HCT116 (cell line): ENCODE data around the gene DQX1. TPM values are rescaled to one million over a fixed set of nuclear protein-coding genes. Genes with fewer than 3 reads are reported as not detected.

Source experiments
- ATAC-seq: fragments of 200-7000 bp; cut with Tn5 transposase; 2 replicates; pipeline ENCODE4 v1.9.1; 2020; ENCODE audit warnings: mild to moderate bottlenecking, moderate library complexity
- BruUV-seq: library from RNA; stranded (reverse); fragments of 400-500 nt; replicated peaks from 2 replicates; lab custom pipeline; 2021; lab: Mats Ljungman, UMichigan
- CTCF ChIA-PET: fragments of 300-600 bp; sonication (Branson Sonifier 250); formaldehyde crosslinking; loops from one replicate; lab custom pipeline; 2021; ENCODE audit warnings: antibody characterized with exemption; lab: Charles Lee
- POLR2A ChIA-PET: fragments of 300-600, 350-600 bp; sonication (Branson Sonifier 250); formaldehyde crosslinking; loops from one replicate; lab custom pipeline; 2021; ENCODE audit warnings: antibody characterized with exemption; lab: Charles Lee
- RAD21 ChIA-PET, 2 experiments: fragments of 300-600 bp; sonication (Branson Sonifier 250); formaldehyde crosslinking; loops; one replicate each; lab custom pipeline; 2023; ENCODE audit warnings: low total read pairs in 2 of 2; ENCODE audit not compliant: uncharacterized antibody in 2 of 2, unreplicated experiment in 2 of 2, low non-redundant PET in 1 of 2; lab: Charles Lee
- DNase-seq: peaks from one replicate; pipeline ENCODE4 v3.0.0-alpha.2; 2010; ENCODE audit warnings: low read depth, low spot score
- H2AFZ ChIP-seq: fragments of 200-600 bp; shearing (Covaris generic), sonication (generic); 2 replicates; pipeline ENCODE4 v1.6.1; 2017; ENCODE audit warnings: low read depth, mixed run types, mixed read lengths, antibody characterized with exemption, low read length; ENCODE audit not compliant: poor library complexity, severe bottlenecking
- H3K27ac ChIP-seq: 2 replicates; pipeline ENCODE4 v1.5.1; 2012; ENCODE audit warnings: low read depth, low read length
- H3K27me3 ChIP-seq: fragments of 200-600 bp; sonication (generic); 2 replicates; pipeline ENCODE4 v1.6.1; 2016; ENCODE audit warnings: mixed run types, low read length, mixed read lengths; ENCODE audit not compliant: insufficient read depth
- H3K36me3 ChIP-seq, 2 experiments: fragments of 200-500 bp in 1 of 2; fragments of 200-600 bp in 1 of 2; sonication (Bioruptor generic) in 1 of 2; sonication (generic) in 1 of 2; 2 replicates each; pipeline versions ENCODE4 v1.5.1 to v1.6.1; 2014 to 2016; ENCODE audit warnings: low read length in 2 of 2, inconsistent platforms in 1 of 2, mixed read lengths in 1 of 2, mixed run types in 1 of 2; ENCODE audit not compliant: insufficient read depth in 2 of 2, control insufficient read depth in 1 of 2
- H3K4me1 ChIP-seq, 2 experiments: fragments of 200-600 bp in 1 of 2; sonication (generic) in 1 of 2; 2 replicates each; pipeline versions ENCODE4 v1.5.1 to v1.6.1; 2012 to 2017; ENCODE audit warnings: low read length in 2 of 2, inconsistent platforms in 1 of 2, mild to moderate bottlenecking in 1 of 2, mixed read lengths in 1 of 2, mixed run types in 1 of 2, moderate library complexity in 1 of 2; ENCODE audit not compliant: insufficient read depth in 2 of 2, control insufficient read depth in 1 of 2
- H3K4me2 ChIP-seq: fragments of 200-600 bp; sonication (generic); 2 replicates; pipeline ENCODE4 v1.6.1; 2017; ENCODE audit warnings: mixed run types, low read length, mixed read lengths
- H3K4me3 ChIP-seq, 2 experiments: fragments of 200-600 bp in 1 of 2; sonication (generic) in 1 of 2; replicated peaks in 1 of 2; 2 replicates each; pipeline ENCODE4 v1.5.1; 2011 to 2016; ENCODE audit warnings: low read length in 2 of 2, control low read depth in 1 of 2, low read depth in 1 of 2, mild to moderate bottlenecking in 1 of 2, mixed read lengths in 1 of 2, mixed run types in 1 of 2
- H3K79me2 ChIP-seq: fragments of 200-600 bp; sonication (generic); 2 replicates; pipeline ENCODE4 v1.6.1; 2017; ENCODE audit warnings: mild to moderate bottlenecking, mixed run types, low read length, moderate library complexity, mixed read lengths; ENCODE audit not compliant: insufficient read depth
- H3K9ac ChIP-seq: fragments of 200-600 bp; sonication (generic); 2 replicates; pipeline ENCODE4 v1.6.1; 2016; ENCODE audit warnings: low read length, mixed read lengths
- H3K9me2 ChIP-seq: fragments of 200-600 bp; sonication (generic), shearing (Covaris generic); 2 replicates; pipeline ENCODE4 v1.6.1; 2017; ENCODE audit warnings: mixed run types, mild to moderate bottlenecking, moderate library complexity; ENCODE audit not compliant: insufficient read depth
- H3K9me3 ChIP-seq, 2 experiments: fragments of 200-500 bp in 1 of 2; fragments of 200-600 bp in 1 of 2; sonication (Bioruptor generic) in 1 of 2; sonication (generic) in 1 of 2; 2 replicates each; pipeline ENCODE4 v1.6.1; 2014 to 2017; ENCODE audit warnings: low read length in 2 of 2, mixed read lengths in 2 of 2, inconsistent platforms in 1 of 2, low read depth in 1 of 2, mild to moderate bottlenecking in 1 of 2, mixed run types in 1 of 2, moderate library complexity in 1 of 2; ENCODE audit not compliant: control insufficient read depth in 1 of 2, insufficient read depth in 1 of 2
- H4K20me1 ChIP-seq: fragments of 200-600 bp; sonication (generic), shearing (Covaris generic); 2 replicates; pipeline ENCODE4 v1.6.1; 2017; ENCODE audit warnings: mixed run types, mild to moderate bottlenecking, moderate library complexity; ENCODE audit not compliant: insufficient read depth
- ATF3 ChIP-seq: IDR thresholded peaks from 2 replicates; pipeline ENCODE4 v1.6.1; 2012
- CBX3 ChIP-seq: IDR thresholded peaks from 2 replicates; pipeline ENCODE4 v1.6.1; 2012; ENCODE audit warnings: low read depth
- EGR1 ChIP-seq: IDR thresholded peaks from 2 replicates; pipeline ENCODE4 v1.6.1; 2012; ENCODE audit warnings: low read depth
- ELF1 ChIP-seq: IDR thresholded peaks from 2 replicates; pipeline ENCODE4 v1.6.1; 2012; ENCODE audit warnings: low read depth, borderline replicate concordance
- EZH2 ChIP-seq: fragments of 200-600 bp; sonication (generic); IDR thresholded peaks from 2 replicates; pipeline ENCODE4 v1.6.1; 2017; ENCODE audit warnings: antibody characterized with exemption, mixed run types
- EZH2phosphoT487 ChIP-seq: fragments of 200-600 bp; IDR thresholded peaks from 2 replicates; pipeline ENCODE4 v1.6.1; 2018; ENCODE audit warnings: antibody characterized with exemption, borderline replicate concordance
- JUND ChIP-seq: IDR thresholded peaks from 2 replicates; pipeline ENCODE4 v1.6.1; 2012
- POLR2A ChIP-seq: IDR thresholded peaks from 2 replicates; pipeline ENCODE4 v1.7.0; 2011; ENCODE audit warnings: borderline replicate concordance; ENCODE audit not compliant: insufficient read depth, insufficient read length; ENCODE audit errors: extremely low read depth
- POLR2AphosphoS5 ChIP-seq: IDR thresholded peaks from 2 replicates; pipeline ENCODE4 v1.6.1; 2011; ENCODE audit warnings: mild to moderate bottlenecking, low read depth, low read length, moderate library complexity
- RAD21 ChIP-seq: IDR thresholded peaks from 2 replicates; pipeline ENCODE4 v1.6.1; 2012; ENCODE audit warnings: low read depth, mild to moderate bottlenecking
- SIN3A ChIP-seq: IDR thresholded peaks from 2 replicates; pipeline ENCODE4 v1.6.1; 2012; ENCODE audit warnings: low read depth
- SRF ChIP-seq: IDR thresholded peaks from 2 replicates; pipeline ENCODE4 v1.6.1; 2012; ENCODE audit warnings: low read depth
- TCF7L2 ChIP-seq: IDR thresholded peaks from 2 replicates; pipeline ENCODE4 v1.7.0; 2011; ENCODE audit warnings: borderline replicate concordance, inconsistent platforms; ENCODE audit not compliant: insufficient read depth, insufficient read length; ENCODE audit errors: extremely low read depth
- YY1 ChIP-seq: IDR thresholded peaks from 2 replicates; pipeline ENCODE4 v1.6.1; 2011; ENCODE audit warnings: low read length, low read depth, moderate library complexity, mild to moderate bottlenecking; ENCODE audit not compliant: insufficient replicate concordance; ENCODE audit errors: extremely low read depth
- ZBTB33 ChIP-seq: IDR thresholded peaks from 2 replicates; pipeline ENCODE4 v1.6.1; 2011; ENCODE audit warnings: mild to moderate bottlenecking, low read length, moderate library complexity; ENCODE audit not compliant: insufficient replicate concordance; ENCODE audit errors: extremely low read depth
- ZFX ChIP-seq: fragments of 450-650 bp; IDR thresholded peaks from 2 replicates; pipeline ENCODE4 v1.6.1; 2017
- intact Hi-C: fragments of 100-400 bp; cut with micrococcal nuclease; formaldehyde crosslinking; loops from 2 replicates; pipeline ENCODE4 v1.10.0; 2022
- total RNA-seq: library from RNA; stranded (reverse); gene quantifications from one replicate; pipeline ENCODE4 v1.2.1, GENCODE V29; 2021; ENCODE audit not compliant: unreplicated experiment

The DQX1 gene
- total RNA-seq, 1 experiment from 2014 or later, result 0.98 TPM

DNA sequence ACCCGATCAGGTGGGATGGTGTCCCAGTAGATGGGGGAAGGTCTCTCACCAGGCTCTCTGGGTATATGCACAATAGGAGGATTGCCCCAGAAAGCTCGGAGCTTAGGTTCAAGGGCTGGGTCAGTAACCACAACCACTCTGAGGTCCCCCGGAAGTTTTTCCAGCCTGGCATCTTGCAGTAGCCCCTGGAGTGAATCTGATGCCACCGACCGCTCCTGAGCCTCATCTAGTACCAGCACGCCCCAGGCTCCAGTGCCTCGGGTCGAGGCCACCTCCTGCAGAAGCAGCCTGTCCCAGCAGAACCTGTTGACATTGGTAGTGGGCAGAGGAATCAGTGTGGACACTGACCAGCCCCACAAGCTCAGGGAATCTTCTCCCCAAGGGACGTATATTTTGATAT is 2.0 kb downstream of the DQX1 start:
- POLR2A ChIA-PET, result no interaction called here
- CTCF ChIA-PET, result no interaction called here

DNA sequence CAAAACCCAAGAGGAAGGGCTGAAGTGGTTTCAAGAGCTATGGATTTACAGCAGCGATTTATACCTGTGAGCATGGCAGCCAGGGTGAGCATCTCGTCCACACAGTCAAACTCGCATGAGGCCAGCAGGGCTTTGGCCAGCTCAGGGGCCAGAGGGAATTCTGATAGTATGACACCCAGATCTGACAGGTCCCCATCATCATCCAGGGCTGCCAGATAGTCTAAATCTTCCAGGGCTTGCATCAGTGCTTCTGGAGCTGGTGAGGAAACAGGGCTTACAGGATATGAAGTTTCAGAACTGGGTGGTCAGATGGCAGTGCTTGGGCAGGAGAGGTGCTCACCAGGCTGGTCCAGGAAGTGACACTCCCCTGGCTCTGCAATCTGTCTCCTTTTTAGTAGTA is 3.5 kb downstream of the DQX1 start:
- intact Hi-C loops, result no loop called here
- BruUV-seq, result no TSS peak
- ChIA-PET CTCF (no interaction called here), RAD21 (no interaction called here), POLR2A (interaction anchor here (1.1 kb wide), 1 partner anchor 13 kb away, joined by 3 read pairs; no protein-coding TSS in a partner anchor)
- Histone ChIP-seq H3K36me3 (peaks cover 13 to 16% of the 10 kb centered on the region in 2 experiments), H3K27ac (no peak overlapping the region), H3K79me2 (peaks cover 11% of the 10 kb centered on the region), H3K4me3 (no peak overlapping the region), H2AFZ (no peak overlapping the region), H3K9ac (no peak overlapping the region), H3K4me1 (peaks cover 0 to 8% of the 10 kb centered on the region in 2 experiments; a peak in 1 of 4 replicates), H3K9me3 (no peaks in the 10 kb centered on the region), H4K20me1 (no peaks in the 10 kb centered on the region), H3K9me2 (no peaks in the 10 kb centered on the region), H3K27me3 (no peaks in the 10 kb centered on the region), H3K4me2 (no peak overlapping the region)
- no peak for DNase-seq
- no peak for ATAC-seq
- TF ChIP-seq ELF1 (no peak), EGR1 (no peak), POLR2A (no peak), JUND (no peak), ZBTB33 (no peak), RAD21 (no peak), ATF3 (no peak), EZH2phosphoT487 (no peak), POLR2AphosphoS5 (no peak), EZH2 (no peak), SRF (no peak), CBX3 (no peak), SIN3A (no peak), YY1 (no peak)

More for the DNA sequence above, 2.0 kb downstream of the DQX1 start:
- BruUV-seq, result no TSS peak
- no peaks in the 10 kb centered on the region for H3K9me3 ChIP-seq
- no peak overlapping the region for H3K9ac ChIP-seq
- no peak overlapping the region for H2AFZ ChIP-seq
- RAD21 ChIA-PET, result no interaction called here
- no peaks in the 10 kb centered on the region for H3K9me2 ChIP-seq
- H3K4me1 ChIP-seq, result peaks cover 8 to 19% of the 10 kb centered on the region in 2 experiments; a peak in 3 of 4 replicates
- no peak overlapping the region for H3K4me2 ChIP-seq
- TF ChIP-seq JUND, result no peak
- no peak for TF ChIP-seq TCF7L2
- no peak for TF ChIP-seq ELF1
- TF ChIP-seq ZFX, result no peak
- TF ChIP-seq YY1, result no peak
- no peak for TF ChIP-seq EGR1
- no peaks in the 10 kb centered on the region for H3K27me3 ChIP-seq
- DNase-seq (no peak), ATAC-seq (no peak)
- H3K79me2 ChIP-seq, result peaks cover 26% of the 10 kb centered on the region
- H4K20me1 ChIP-seq, result no peaks in the 10 kb centered on the region
- H3K36me3 ChIP-seq, result peaks cover 18 to 27% of the 10 kb centered on the region in 2 experiments
- no peak overlapping the region for H3K4me3 ChIP-seq
- no peak overlapping the region for H3K27ac ChIP-seq
- intact Hi-C loops, result no loop called here
